Cortex of kidney (tissue), 1 donor: ENCODE data around the gene PRMT1.

Source experiments
- DNase-seq: peaks from one replicate; lab custom pipeline; 2025; lab: John Stamatoyannopoulos, UW

PRMT1 gene

GRCh38 chr19:49667473-49667872 lies 9.6 kb upstream of the PRMT1 start:
- no peak for DNase-seq

- no peak for DNase-seq
Observed at GRCh38 chr19:49669516-49669915, 7.6 kb upstream of the PRMT1 start.

GRCh38 chr19:49672131-49672919 lies 4.7 kb upstream of the PRMT1 start:
- DNase-seq, result no peak

GRCh38 chr19:49676136-49676783 lies 811 bp upstream of the PRMT1 start:
- no peak for DNase-seq

- no peak for DNase-seq
Observed at GRCh38 chr19:49676784-49677230, 264 bp upstream of the PRMT1 start.

GRCh38 chr19:49677901-49678674 lies 1.0 kb downstream of the PRMT1 start:
- DNase-seq, result no peak

GRCh38 chr19:49678985-49679770 lies 2.1 kb downstream of the PRMT1 start:
- DNase-seq, result no peak

GRCh38 chr19:49679771-49680413 lies 2.8 kb downstream of the PRMT1 start:
- DNase-seq, result no peak

- DNase-seq, result no peak
Observed at GRCh38 chr19:49680421-49681351, 3.6 kb downstream of the PRMT1 start.

GRCh38 chr19:49681830-49682229 lies 4.8 kb downstream of the PRMT1 start:
- no peak for DNase-seq

- no peak for DNase-seq
Observed at GRCh38 chr19:49682274-49682673, 5.2 kb downstream of the PRMT1 start.

GRCh38 chr19:49683814-49684250 lies 6.8 kb downstream of the PRMT1 start:
- DNase-seq, result no peak

- DNase-seq, result no peak
Observed at GRCh38 chr19:49684251-49684982, 7.3 kb downstream of the PRMT1 start.

- no peak for DNase-seq
Observed at GRCh38 chr19:49684983-49685553, 8.0 kb downstream of the PRMT1 start.

- no peak for DNase-seq
Observed at GRCh38 chr19:49685845-49686332, 8.8 kb downstream of the PRMT1 start.

GRCh38 chr19:49686503-49687088 lies 9.5 kb downstream of the PRMT1 start:
- DNase-seq, result no peak

- DNase-seq, result no peak
Observed at GRCh38 chr19:49687150-49687549, 10.1 kb downstream of the PRMT1 start.

GRCh38 chr19:49687566-49688316 lies 10.7 kb downstream of the PRMT1 start:
- no peak for DNase-seq
